HG03097 (cell line): ENCODE data around the gene ZMAT5.

Experiments used
- ATAC-seq: cut with Tn5 transposase; IDR thresholded peaks from one replicate; pipeline ENCODE4 v1.9.1; 2021; ENCODE audit not compliant: unreplicated experiment, low FRiP score

ZMAT5 gene

GRCh38 chr22:29693671-29694070 lies 73.1 kb downstream of the ZMAT5 start:
- no peak for ATAC-seq

- no peak for ATAC-seq
Observed at GRCh38 chr22:29693161-29693560, 73.6 kb downstream of the ZMAT5 start.

- no peak for ATAC-seq
Observed at GRCh38 chr22:29692327-29692640, 74.5 kb downstream of the ZMAT5 start.

GRCh38 chr22:29691636-29692326 lies 75.0 kb downstream of the ZMAT5 start:
- no peak for ATAC-seq

GRCh38 chr22:29690476-29690875 lies 76.3 kb downstream of the ZMAT5 start:
- ATAC-seq = no peak

GRCh38 chr22:29689880-29690213 lies 77.0 kb downstream of the ZMAT5 start:
- ATAC-seq = no peak

GRCh38 chr22:29689206-29689879 lies 77.5 kb downstream of the ZMAT5 start:
- no peak for ATAC-seq

GRCh38 chr22:29684244-29684643 lies 82.6 kb downstream of the ZMAT5 start:
- ATAC-seq = no peak

- no peak for ATAC-seq
Observed at GRCh38 chr22:29683536-29683935, 83.3 kb downstream of the ZMAT5 start.
